ENCODE data around the gene S1PR1. TPM values are rescaled to one million over a fixed set of nuclear protein-coding genes. Genes with fewer than 3 reads are reported as not detected.
A peak's percentile ranks its signal among the peaks of the same experiment; 100 is the strongest.
"Not testable (repeated sequence)": the region's sequence is repeated elsewhere in the genome, so short reads cannot be mapped to it uniquely, and the experiment has no call there.

Gene S1PR1
- total RNA-seq, 1 donor from 2014 or later = 291 TPM

- intact Hi-C loops (cut with DNase I) = no loop called here
- no peak for TF ChIP-seq CTCF (IDR thresholded peaks at IDR 0.05)
- Histone ChIP-seq H3K27me3 (no peaks in the 10 kb centered on the region), H3K4me3 (no peak overlapping the region), H3K4me1 (peaks cover 0 to 2% of the 10 kb centered on the region in 2 donors), H3K9me3 (no peaks in the 10 kb centered on the region), H3K27ac (no peak overlapping the region), H3K36me3 (no peaks in the 10 kb centered on the region)
- no peak for DNase-seq (ENCODE audit: low spot score in 2 of 2)
These were observed 14.8 kb upstream of the S1PR1 start for GRCh38 chr1:101221945-101222429.

- no peaks in the 10 kb centered on the region for H3K36me3 ChIP-seq
- no peak for DNase-seq (ENCODE audit: low spot score in 2 of 2)
- no peaks in the 10 kb centered on the region for H3K9me3 ChIP-seq
- H3K4me3 ChIP-seq = no peak overlapping the region
- H3K27me3 ChIP-seq = no peaks in the 10 kb centered on the region
- H3K27ac ChIP-seq = no peak overlapping the region
- no peaks in the 10 kb centered on the region for H3K4me1 ChIP-seq
- TF ChIP-seq CTCF (IDR thresholded peaks at IDR 0.05) = no peak
- intact Hi-C loops (cut with DNase I) = no loop called here
These were observed 9.0 kb upstream of the S1PR1 start for GRCh38 chr1:101227837-101228236.

- H3K4me1 ChIP-seq = no peaks in the 10 kb centered on the region
- no peaks in the 10 kb centered on the region for H3K27me3 ChIP-seq
- H3K36me3 ChIP-seq = no peaks in the 10 kb centered on the region
- intact Hi-C loops (cut with DNase I) = no loop called here
- TF ChIP-seq CTCF (IDR thresholded peaks at IDR 0.05) = no peak
- no peaks in the 10 kb centered on the region for H3K9me3 ChIP-seq
- no peak overlapping the region for H3K27ac ChIP-seq
- no peak for DNase-seq (ENCODE audit: low spot score in 2 of 2)
- no peak overlapping the region for H3K4me3 ChIP-seq
These were observed 8.2 kb upstream of the S1PR1 start for GRCh38 chr1:101228424-101229134.

GRCh38 chr1:101232182-101232581 is 4.6 kb upstream of the S1PR1 start:
- H3K4me3 ChIP-seq; H3K9me3 ChIP-seq; H3K36me3 ChIP-seq; H3K27ac ChIP-seq; H3K4me1 ChIP-seq; DNase-seq (ENCODE audit: low spot score in 2 of 2); H3K27me3 ChIP-seq: not testable (repeated sequence)
- intact Hi-C loops (cut with DNase I) = loop anchor here (10.0 kb wide), 1 partner anchor 337 kb away; the partner anchor contains the start of genes EXTL2 and SLC30A7

GRCh38 chr1:101233495-101233894 is 3.3 kb upstream of the S1PR1 start:
- H3K36me3 ChIP-seq = no peaks in the 10 kb centered on the region
- H3K27me3 ChIP-seq = no peaks in the 10 kb centered on the region
- no peak for TF ChIP-seq CTCF (IDR thresholded peaks at IDR 0.05)
- intact Hi-C loops (cut with DNase I) = loop anchor here (10.0 kb wide), 1 partner anchor 339 kb away; the partner anchor contains the start of genes EXTL2 and SLC30A7
- H3K4me1 ChIP-seq = peaks cover 0 to 10% of the 10 kb centered on the region in 2 donors
- H3K4me3 ChIP-seq = no peak overlapping the region
- H3K27ac ChIP-seq = no peak overlapping the region
- no peak for DNase-seq (ENCODE audit: low spot score in 2 of 2)
- no peaks in the 10 kb centered on the region for H3K9me3 ChIP-seq

GRCh38 chr1:101235216-101235695 is 1.6 kb upstream of the S1PR1 start:
- Histone ChIP-seq H3K4me1 (peaks cover 0 to 12% of the 10 kb centered on the region in 2 donors), H3K27me3 (no peaks in the 10 kb centered on the region), H3K9me3 (no peaks in the 10 kb centered on the region), H3K4me3 (peak overlapping the region; percentile 82 to 84), H3K36me3 (peaks cover 0 to 7% of the 10 kb centered on the region in 2 donors), H3K27ac (peak overlapping the region; percentile 67 to 73)
- intact Hi-C loops (cut with DNase I) = loop anchor here (5.0 to 10.0 kb wide), 2 partner anchors 52 to 340 kb away; partner anchors contain the start of genes EXTL2 and SLC30A7
- TF ChIP-seq CTCF (IDR thresholded peaks at IDR 0.05) = no peak
- DNase-seq (ENCODE audit: low spot score in 2 of 2) = no peak
